H1 (cell line): Measurements from ENCODE around the gene ZNF565. TPM values are rescaled to one million over a fixed set of nuclear protein-coding genes. Genes with fewer than 3 reads are reported as not detected.

Source experiments
- CTCF ChIA-PET: fragments of 300-600 bp; sonication (Branson Sonifier 250); formaldehyde crosslinking; loops from one replicate; lab custom pipeline; 2021; ENCODE audit not compliant: partially characterized antibody; lab: Charles Lee
- POLR2A ChIA-PET: fragments of 300-600 bp; sonication (Branson Sonifier 250); formaldehyde crosslinking; loops from one replicate; lab custom pipeline; 2021; ENCODE audit warnings: inconsistent platforms; ENCODE audit not compliant: partially characterized antibody; lab: Charles Lee
- DNase-seq, 2 experiments: peaks; one replicate each; pipeline versions ENCODE4 v3.0.0 to v3.0.0-alpha.2; 2010 to 2022; ENCODE audit warnings: low spot score in 2 of 2, low read depth in 1 of 2, mixed read lengths in 1 of 2
- FAIRE-seq: peaks from 2 replicates; lab custom pipeline; 2011; peaks lifted over from hg19 to GRCh38; lab: Jason Lieb, UNC
- H2AFZ ChIP-seq: 2 replicates; pipeline ENCODE4 v1.8.1; 2012; ENCODE audit warnings: low read length, inconsistent platforms
- H2AK5ac ChIP-seq: 2 replicates; pipeline ENCODE4 v1.6.1; 2013; ENCODE audit warnings: low read depth, low read length
- H2BK120ac ChIP-seq: replicated peaks from 2 replicates; pipeline ENCODE3; 2013; ENCODE audit warnings: low read depth, low read length, inconsistent platforms
- H2BK12ac ChIP-seq: 2 replicates; pipeline ENCODE4 v1.6.1; 2013; ENCODE audit warnings: low read depth, low read length
- H2BK15ac ChIP-seq: 2 replicates; pipeline ENCODE4 v1.6.1; 2013; ENCODE audit warnings: low read length
- H2BK20ac ChIP-seq: 2 replicates; pipeline ENCODE4 v1.6.1; 2013; ENCODE audit warnings: low read length
- H2BK5ac ChIP-seq: 2 replicates; pipeline ENCODE4 v1.6.1; 2013; ENCODE audit warnings: low read depth, low read length
- H3K14ac ChIP-seq: 2 replicates; pipeline ENCODE4 v1.6.1; 2013; ENCODE audit warnings: inconsistent platforms; ENCODE audit not compliant: insufficient read length
- H3K18ac ChIP-seq: 2 replicates; pipeline ENCODE4 v1.6.1; 2013; ENCODE audit warnings: low read length; ENCODE audit errors: extremely low read depth
- H3K23ac ChIP-seq: 2 replicates; pipeline ENCODE4 v1.6.1; 2013; ENCODE audit warnings: inconsistent platforms; ENCODE audit not compliant: insufficient read length
- H3K23me2 ChIP-seq: 2 replicates; pipeline ENCODE4 v1.6.1; 2013; ENCODE audit warnings: low read depth, low read length
- H3K27ac ChIP-seq: 2 replicates; pipeline ENCODE4 v1.6.1; 2011; ENCODE audit warnings: low read depth, low read length, inconsistent platforms
- H3K27me3 ChIP-seq, 4 experiments: replicated peaks in 1 of 4; 1 replicate in 1 of 4; 2 replicates in 3 of 4; pipeline versions ENCODE4 v1.6.1 to v1.8.1; 2011 to 2013; ENCODE audit warnings: low read length in 3 of 4, mild to moderate bottlenecking in 3 of 4, inconsistent platforms in 2 of 4, mixed read lengths in 2 of 4, moderate library complexity in 1 of 4; ENCODE audit not compliant: control insufficient read depth in 3 of 4, insufficient read depth in 3 of 4; ENCODE audit errors: extremely low read depth in 1 of 4
- H3K36me3 ChIP-seq, 4 experiments: 2 replicates each; pipeline versions ENCODE4 v1.6.1 to v1.8.1; 2011 to 2013; ENCODE audit warnings: mild to moderate bottlenecking in 4 of 4, low read length in 3 of 4, moderate library complexity in 2 of 4, control low read depth in 1 of 4, inconsistent platforms in 1 of 4; ENCODE audit not compliant: insufficient read depth in 4 of 4, control insufficient read depth in 2 of 4
- H3K4ac ChIP-seq: replicated peaks from 2 replicates; pipeline ENCODE3; 2013; ENCODE audit warnings: low read length, low read depth, mixed read lengths, inconsistent platforms; ENCODE audit not compliant: insufficient read length
- H3K4me1 ChIP-seq, 4 experiments: replicated peaks in 1 of 4; 1 replicate in 1 of 4; 2 replicates in 3 of 4; pipeline versions ENCODE4 v1.6.1 to v1.8.1; 2011 to 2013; ENCODE audit warnings: low read length in 3 of 4, inconsistent platforms in 2 of 4, mixed read lengths in 1 of 4; ENCODE audit not compliant: insufficient read depth in 4 of 4, control insufficient read depth in 3 of 4
- H3K4me2 ChIP-seq, 2 experiments: 2 replicates each; pipeline versions ENCODE4 v1.6.1 to v1.8.1; 2011 to 2013; ENCODE audit warnings: low read depth in 2 of 2, low read length in 2 of 2, control low read depth in 1 of 2, inconsistent platforms in 1 of 2, mild to moderate bottlenecking in 1 of 2; ENCODE audit not compliant: insufficient read depth in 1 of 2
- H3K4me3 ChIP-seq, 4 experiments: fragments of 200-600, 300-600 bp in 1 of 4; sonication (generic), shearing (Covaris generic), sonication (Bioruptor Twin) in 1 of 4; 2 replicates each; pipeline versions ENCODE4 v1.5.1 to v1.8.1; 2011 to 2016; ENCODE audit warnings: low read length in 4 of 4, low read depth in 3 of 4, control low read depth in 2 of 4, inconsistent platforms in 2 of 4, mild to moderate bottlenecking in 2 of 4, mixed read lengths in 1 of 4, moderate library complexity in 1 of 4; ENCODE audit not compliant: insufficient read depth in 2 of 4; ENCODE audit errors: extremely low read depth in 1 of 4
- H3K56ac ChIP-seq: replicated peaks from 2 replicates; pipeline ENCODE3; 2013; ENCODE audit warnings: low read depth, mild to moderate bottlenecking, mixed read lengths, low read length, inconsistent platforms; ENCODE audit not compliant: insufficient read length
- H3K79me1 ChIP-seq: 2 replicates; pipeline ENCODE4 v1.6.1; 2013; ENCODE audit warnings: low read depth, low read length, control low read depth
- H3K79me2 ChIP-seq, 2 experiments: 2 replicates each; pipeline versions ENCODE4 v1.6.1 to v1.8.1; 2012 to 2013; ENCODE audit warnings: low read length in 2 of 2, mild to moderate bottlenecking in 2 of 2, inconsistent platforms in 1 of 2; ENCODE audit not compliant: insufficient read depth in 2 of 2, control insufficient read depth in 1 of 2
- H3K9ac ChIP-seq, 4 experiments: replicated peaks in 1 of 4; 1 replicate in 1 of 4; 2 replicates in 3 of 4; pipeline versions ENCODE4 v1.6.1 to v1.8.1; 2011 to 2013; ENCODE audit warnings: low read depth in 3 of 4, low read length in 3 of 4, control low read depth in 2 of 4, mild to moderate bottlenecking in 2 of 4, moderate library complexity in 2 of 4, inconsistent platforms in 1 of 4; ENCODE audit errors: extremely low read depth in 1 of 4
- H3K9me3 ChIP-seq, 2 experiments: 2 replicates each; pipeline versions ENCODE4 v1.6.1 to v1.8.1; 2012 to 2013; ENCODE audit warnings: mild to moderate bottlenecking in 2 of 2, moderate library complexity in 2 of 2, control low read depth in 1 of 2, inconsistent platforms in 1 of 2, low read depth in 1 of 2, low read length in 1 of 2, mixed read lengths in 1 of 2; ENCODE audit not compliant: insufficient read depth in 2 of 2
- H4K20me1 ChIP-seq, 2 experiments: replicated peaks in 1 of 2; 2 replicates each; pipeline versions ENCODE3 to v1.8.1; 2011 to 2013; ENCODE audit warnings: inconsistent platforms in 2 of 2, low read length in 2 of 2, mild to moderate bottlenecking in 1 of 2; ENCODE audit not compliant: insufficient read depth in 2 of 2, control insufficient read depth in 1 of 2
- H4K5ac ChIP-seq: 2 replicates; pipeline ENCODE4 v1.6.1; 2013; ENCODE audit warnings: low read length, low read depth, mixed read lengths, inconsistent platforms; ENCODE audit not compliant: insufficient read length
- H4K8ac ChIP-seq: 2 replicates; pipeline ENCODE4 v1.8.0; 2013; ENCODE audit warnings: mild to moderate bottlenecking, moderate library complexity, low read length, inconsistent platforms; ENCODE audit not compliant: insufficient read depth; ENCODE audit errors: extremely low read depth
- H4K91ac ChIP-seq: replicated peaks from 2 replicates; pipeline ENCODE3; 2013; ENCODE audit warnings: low read length, mixed read lengths, inconsistent platforms; ENCODE audit not compliant: insufficient read length
- CREB1 ChIP-seq: IDR thresholded peaks from 2 replicates; pipeline ENCODE4 v1.6.1; 2012; ENCODE audit warnings: inconsistent platforms
- EP300 ChIP-seq, 2 experiments: IDR thresholded peaks; 1 replicate in 1 of 2; 2 replicates in 1 of 2; pipeline ENCODE4 v1.6.1; 2011 to 2012; ENCODE audit warnings: low read depth in 2 of 2, low read length in 2 of 2, mild to moderate bottlenecking in 2 of 2, borderline replicate concordance in 1 of 2, inconsistent platforms in 1 of 2, moderate library complexity in 1 of 2
- FOSL1 ChIP-seq: IDR thresholded peaks from 2 replicates; pipeline ENCODE4 v1.6.1; 2011; ENCODE audit warnings: mild to moderate bottlenecking, low read depth, low read length, moderate library complexity; ENCODE audit not compliant: insufficient read depth
- JUND ChIP-seq: IDR thresholded peaks from 2 replicates; pipeline ENCODE4 v1.6.1; 2011; ENCODE audit warnings: mild to moderate bottlenecking, improper control_type of control experiment, low read length
- MAFK ChIP-seq: IDR thresholded peaks from 2 replicates; pipeline ENCODE4 v1.6.1; 2012; ENCODE audit warnings: low read depth, mild to moderate bottlenecking, improper control_type of control experiment, low read length
- MAX ChIP-seq: IDR thresholded peaks from 2 replicates; pipeline ENCODE4 v1.6.1; 2012; ENCODE audit warnings: inconsistent platforms
- RXRA ChIP-seq: IDR thresholded peaks from 2 replicates; pipeline ENCODE4 v1.6.1; 2011; ENCODE audit warnings: low read depth, mild to moderate bottlenecking, low read length, moderate library complexity; ENCODE audit not compliant: insufficient read depth
- TAF7 ChIP-seq: optimal IDR thresholded peaks from 2 replicates; pipeline ENCODE3; 2011; ENCODE audit warnings: low read depth, mild to moderate bottlenecking, inconsistent platforms, low read length, moderate library complexity, borderline replicate concordance
- TEAD4 ChIP-seq: IDR thresholded peaks from 2 replicates; pipeline ENCODE4 v1.6.1; 2012; ENCODE audit warnings: low read depth, low read length, inconsistent platforms, mixed read lengths
- USF2 ChIP-seq: IDR thresholded peaks from 2 replicates; pipeline ENCODE4 v1.6.1; 2011; ENCODE audit warnings: low read length, improper control_type of control experiment
- WGBS, 2 experiments: shearing (Covaris generic) in 1 of 2; methylation state at CpG; one replicate each; pipeline versions ENCODE4 v1.1.6 to v1.1.7; 2013 to 2015; ENCODE audit warnings: low lambda C conversion rate in 2 of 2, mixed read lengths in 2 of 2, inconsistent platforms in 1 of 2, low coverage in 1 of 2, missing lambda C conversion rate in 1 of 2; ENCODE audit not compliant: insufficient replicate concordance in 2 of 2, insufficient coverage in 1 of 2, insufficient read length in 1 of 2; ENCODE audit errors: extremely low coverage in 1 of 2, missing lambda C conversion rate in 1 of 2; 5-methylcytosine and 5-hydroxymethylcytosine counted together
- polyA plus RNA-seq, 7 experiments: library from polyadenylated mRNA; depleted of rRNA in 3 of 7; stranded (reverse) in 5 of 7; unstranded in 2 of 7; fragments of >200 nt in 5 of 7; fragments of 200-250 nt in 2 of 7; gene quantifications; 1 replicate in 5 of 7; 2 replicates in 1 of 7; 4 replicates in 1 of 7; pipeline versions ENCODE4 v1.2.1 to v1.2.3, GENCODE V29; 2011 to 2013; ENCODE audit warnings: missing spikeins in 2 of 7, mixed read lengths in 2 of 7
- total RNA-seq: library from RNA; stranded (reverse); fragmentation: NEBNext Ultra II Directional; extraction: Animal tissue kit (Norgen Biotek cat#: 25700); gene quantifications from 2 replicates; pipeline ENCODE4 v1.2.1, GENCODE V29; 2021
- TF ChIP-seq, protein P1 (sequence below): IDR thresholded peaks from 2 replicates; pipeline ENCODE4 v1.6.1; 2012; ENCODE audit warnings: low read length, inconsistent platforms

Gene ZNF565
- total and polyA plus RNA-seq, 2 of the 8 experiments (the other 6 are each of a cell fraction or from before 2014, with no cell fraction given) = 0.89 to 3.1 TPM

- H3K14ac ChIP-seq = no peak overlapping the region
- CTCF ChIA-PET = no interaction called here
- no peak overlapping the region for H2BK12ac ChIP-seq
- DNase-seq = no peak
- H3K23ac ChIP-seq = no peak overlapping the region
- peaks cover 2% of the 10 kb centered on the region for H3K79me1 ChIP-seq
- no peak overlapping the region for H3K18ac ChIP-seq
- no peaks in the 10 kb centered on the region for H3K23me2 ChIP-seq
- WGBS, 2 experiments = 96% methylated on average over 4 of the region's 4 CpGs; no CpG with 5 or more reads in 1 of the 2 experiments
- no peak overlapping the region for H4K8ac ChIP-seq
- H2AK5ac ChIP-seq = no peak overlapping the region
- H3K56ac ChIP-seq = no peak overlapping the region
- H2AFZ ChIP-seq = no peak overlapping the region
- H2BK15ac ChIP-seq = no peak overlapping the region
- peaks cover 0 to 16% of the 10 kb centered on the region in 2 experiments for H4K20me1 ChIP-seq
- H3K9me3 ChIP-seq = no peaks in the 10 kb centered on the region
- no peak overlapping the region for H2BK120ac ChIP-seq
- no peak overlapping the region for H4K5ac ChIP-seq
- H3K79me2 ChIP-seq = peaks cover 37 to 96% of the 10 kb centered on the region in 2 experiments
- no peak overlapping the region for H4K91ac ChIP-seq
- H2BK20ac ChIP-seq = no peak overlapping the region
- H3K4me1 ChIP-seq = no peaks in the 10 kb centered on the region; a peak in 2 of 7 replicates
- no peak overlapping the region for H3K27ac ChIP-seq
- no peak overlapping the region for H2BK5ac ChIP-seq
- no peaks in the 10 kb centered on the region for H3K27me3 ChIP-seq
- POLR2A ChIA-PET = interaction anchor here (2.5 kb wide), 1 partner anchor 15 kb away, joined by 7 read pairs; no protein-coding TSS in a partner anchor
- H3K4me2 ChIP-seq = no peak overlapping the region
- no peak for FAIRE-seq
- H3K36me3 ChIP-seq = peaks cover 7 to 60% (median 20%) of the 10 kb centered on the region in 4 experiments; a peak in 7 of 8 replicates
- H3K9ac ChIP-seq = no peak overlapping the region
- no peak overlapping the region for H3K4ac ChIP-seq
- no peak overlapping the region for H3K4me3 ChIP-seq
- TF ChIP-seq MAFK = no peak
- TF ChIP-seq FOSL1 = no peak
- no peak for TF ChIP-seq CREB1
- no peak for TF ChIP-seq TAF7
- no peak for TF ChIP-seq USF2
- no peak for TF ChIP-seq EP300 (IDR thresholded peaks at IDR 0.05; ENCODE audit: borderline replicate concordance in 1 of 2, low read depth in 2 of 2, low read length in 2 of 2)
- TF ChIP-seq, protein P1, sequence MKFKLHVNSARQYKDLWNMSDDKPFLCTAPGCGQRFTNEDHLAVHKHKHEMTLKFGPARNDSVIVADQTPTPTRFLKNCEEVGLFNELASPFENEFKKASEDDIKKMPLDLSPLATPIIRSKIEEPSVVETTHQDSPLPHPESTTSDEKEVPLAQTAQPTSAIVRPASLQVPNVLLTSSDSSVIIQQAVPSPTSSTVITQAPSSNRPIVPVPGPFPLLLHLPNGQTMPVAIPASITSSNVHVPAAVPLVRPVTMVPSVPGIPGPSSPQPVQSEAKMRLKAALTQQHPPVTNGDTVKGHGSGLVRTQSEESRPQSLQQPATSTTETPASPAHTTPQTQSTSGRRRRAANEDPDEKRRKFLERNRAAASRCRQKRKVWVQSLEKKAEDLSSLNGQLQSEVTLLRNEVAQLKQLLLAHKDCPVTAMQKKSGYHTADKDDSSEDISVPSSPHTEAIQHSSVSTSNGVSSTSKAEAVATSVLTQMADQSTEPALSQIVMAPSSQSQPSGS = no peak
- TF ChIP-seq JUND = no peak
- no peak for TF ChIP-seq RXRA
- TF ChIP-seq TEAD4 = no peak
- no peak for TF ChIP-seq MAX
These were observed 7.0 kb upstream of the ZNF565 start for GRCh38 chr19:36221474-36221873.
